Posterior vena cava (tissue), 2 donors: ENCODE measurements around the gene IDH3A. TPM values are rescaled to one million over a fixed set of nuclear protein-coding genes. Genes with fewer than 3 reads are reported as not detected.

ENCODE experiments used
- DNase-seq: peaks from one replicate; pipeline ENCODE4 v3.0.0-alpha.2; 2020; ENCODE audit warnings: low spot score
- intact Hi-C, 2 donors: fragments of 100-400 bp; cut with DNase I; formaldehyde crosslinking; loops; one replicate each; pipeline versions ENCODE4 v1.14.1 to v1.14.2; 2022 to 2023
- long read RNA-seq, 2 donors: library from polyadenylated mRNA; unstranded; transcript quantifications; one replicate each; pipeline ENCODE4 v2.0.0, GENCODE V29; 2020 to 2021
- total RNA-seq, 2 donors: library from RNA; stranded (reverse); fragmentation: NEBNext Ultra II Directional; extraction: Animal tissue kit (Norgen Biotek cat#: 25700); gene quantifications; one replicate each; pipeline ENCODE4 v1.2.1, GENCODE V29; 2021
- donor health status: DM: yes; HTN: yes; CAD: no.
- donor health status: DM: yes; HTN: yes; CAD: no.

IDH3A gene
- total RNA-seq: 10 to 100 TPM; 84.2 to 90.6 TPM
- long read RNA-seq, donor 1, full-length matches to known transcripts: 20 of 26 reads
- long read RNA-seq, donor 1, partial matches to known transcripts: 0 of 26 reads
- long read RNA-seq, donor 1, other reads (novel, unspliced or antisense): 6 of 26 reads
- long read RNA-seq, donor 2, full-length matches to known transcripts: 119 of 167 reads
- long read RNA-seq, donor 2, partial matches to known transcripts: 10 of 167 reads
- long read RNA-seq, donor 2, other reads (novel, unspliced or antisense): 38 of 167 reads

- peak; percentile 100 for DNase-seq
Observed at GRCh38 chr15:78149068-78149804, at the start of gene IDH3A. TSS of gene IDH3A (plus strand) at chr15:78149362. CDS start at chr15:78149404, 42 bp downstream.

DNA sequence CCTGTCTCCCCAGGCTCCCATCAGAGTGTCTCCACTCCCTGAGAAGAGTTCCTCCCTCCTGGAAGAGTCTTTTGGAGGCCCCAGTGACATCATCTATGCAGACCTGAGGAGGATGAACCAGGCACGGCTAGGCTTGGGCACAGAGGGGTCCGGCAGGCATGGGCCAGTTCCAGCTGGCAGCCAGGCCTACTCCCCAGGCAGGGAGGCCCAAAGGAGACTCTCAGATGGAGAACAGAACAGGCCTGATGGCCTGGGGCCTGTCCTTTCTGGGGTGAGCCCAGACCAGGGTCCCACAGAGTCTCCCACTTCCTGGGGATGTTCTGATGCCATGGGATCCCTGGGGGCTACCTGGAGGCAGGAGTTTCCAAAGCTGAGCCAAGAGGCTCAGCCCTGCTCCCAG is 48.3 kb upstream of the IDH3A start:
- intact Hi-C loops: no loop called here
- no peak for DNase-seq

More at GRCh38 chr15:78149068-78149804, at the start of gene IDH3A:
- intact Hi-C loops: no loop called here

DNA sequence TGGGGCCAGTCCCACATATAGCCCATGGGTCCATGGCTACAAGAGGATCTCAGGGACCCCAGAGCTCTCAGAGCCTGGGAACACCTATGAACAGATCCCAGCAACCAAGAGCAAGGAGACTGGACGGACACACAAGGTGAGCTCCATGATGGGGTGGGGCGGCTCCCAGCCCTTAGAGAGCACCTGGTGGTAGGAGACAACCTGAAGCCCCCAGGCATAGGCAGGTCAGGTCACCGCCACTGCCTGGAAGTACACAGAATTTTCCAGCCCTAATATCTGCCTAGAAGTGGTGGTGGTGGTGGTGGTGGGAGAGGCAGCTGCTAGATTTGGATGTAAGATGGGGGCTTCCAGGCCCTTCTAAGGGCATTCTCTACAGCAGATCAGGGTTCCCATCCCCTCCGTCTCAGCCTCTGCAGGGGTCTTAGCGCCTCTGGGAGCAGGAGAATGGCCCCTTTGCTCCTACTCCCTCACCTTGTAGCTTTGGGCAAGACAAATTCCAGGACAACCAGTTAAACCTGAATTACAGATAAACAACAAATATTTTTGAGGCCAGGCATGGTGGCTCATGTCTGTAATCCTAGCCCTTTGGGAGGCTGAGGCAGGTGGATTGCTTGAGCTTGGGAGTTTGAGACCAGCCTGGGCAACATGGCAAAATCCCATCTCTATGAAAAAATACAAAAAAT is 47.6 kb upstream of the IDH3A start:
- intact Hi-C loops: no loop called here
- no peak for DNase-seq

DNA sequence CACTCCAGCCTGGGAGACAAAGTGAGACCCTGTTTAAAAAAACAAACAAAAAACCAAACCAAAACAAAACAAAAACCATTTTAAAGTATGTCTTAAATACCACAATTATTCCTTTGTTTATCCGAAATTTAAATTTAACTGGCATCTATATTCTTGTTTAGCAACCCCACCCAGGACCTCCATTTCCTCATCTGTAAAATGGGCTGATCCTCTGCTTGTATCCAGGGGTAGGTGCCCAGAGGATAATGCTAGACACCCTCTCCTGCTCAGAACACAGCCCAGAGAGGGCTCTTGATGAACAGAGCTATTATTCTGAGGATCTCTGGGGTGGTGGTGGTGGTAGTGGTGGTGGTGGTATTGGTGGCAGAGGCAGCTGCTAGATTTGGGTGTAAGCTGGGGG is 47.0 kb upstream of the IDH3A start:
- no peak for DNase-seq
- intact Hi-C loops: no loop called here

- DNase-seq: no peak
- intact Hi-C loops: no loop called here
Observed at GRCh38 chr15:78102741-78103140, 46.4 kb upstream of the IDH3A start.

DNA sequence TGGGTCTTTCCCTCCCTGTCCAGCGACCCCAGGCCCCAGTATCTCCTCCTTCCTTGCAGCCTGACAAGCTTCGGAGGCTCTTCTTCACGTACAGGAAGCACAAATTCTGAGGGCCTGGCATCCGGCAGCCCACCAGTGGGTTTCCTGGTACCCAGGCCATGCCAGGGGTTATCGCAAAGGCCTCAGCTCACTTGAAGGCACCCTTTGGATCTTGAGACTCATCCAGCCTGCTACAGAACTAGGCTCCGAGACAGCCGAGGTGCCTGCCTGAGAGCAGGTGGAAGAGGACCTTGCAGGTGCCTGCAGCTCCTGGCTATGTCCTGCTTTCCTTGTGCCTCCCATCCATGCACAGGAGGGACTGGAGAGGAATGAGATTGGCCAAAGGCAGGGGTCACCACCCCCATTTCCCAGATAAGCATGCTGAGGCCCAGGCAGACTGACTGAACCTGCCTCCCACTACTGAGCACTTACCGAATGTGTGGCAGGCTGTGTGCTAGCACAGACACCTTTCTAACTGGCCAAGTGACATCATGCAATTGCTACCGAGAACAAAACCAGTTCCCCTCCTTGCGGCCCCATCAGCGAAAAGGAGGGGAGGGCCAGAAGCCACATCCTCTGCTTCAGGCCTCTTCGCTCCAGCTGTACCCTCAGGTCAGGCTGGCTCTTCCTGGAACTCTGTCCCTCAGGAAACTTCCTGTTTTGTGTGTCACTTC is 45.6 kb upstream of the IDH3A start:
- DNase-seq: no peak
- intact Hi-C loops: no loop called here

DNA sequence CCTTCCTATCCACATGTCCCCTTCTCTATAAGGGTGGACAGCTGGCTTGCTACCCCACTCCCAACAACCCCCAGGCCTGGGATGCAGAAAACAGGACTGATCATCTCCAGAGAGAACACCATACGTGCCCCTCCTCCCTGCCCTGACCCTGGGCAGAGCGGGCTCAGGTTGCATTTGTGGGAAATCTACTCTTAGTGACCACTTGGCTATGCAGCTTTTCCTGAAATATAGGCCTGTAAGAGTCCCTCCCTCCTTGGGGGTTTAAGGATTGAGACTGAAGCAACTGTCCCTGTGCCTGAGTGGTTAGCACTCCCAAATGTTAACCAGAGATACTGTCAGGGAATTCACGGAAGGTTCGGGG is 45.1 kb upstream of the IDH3A start:
- intact Hi-C loops: no loop called here
- no peak for DNase-seq

DNA sequence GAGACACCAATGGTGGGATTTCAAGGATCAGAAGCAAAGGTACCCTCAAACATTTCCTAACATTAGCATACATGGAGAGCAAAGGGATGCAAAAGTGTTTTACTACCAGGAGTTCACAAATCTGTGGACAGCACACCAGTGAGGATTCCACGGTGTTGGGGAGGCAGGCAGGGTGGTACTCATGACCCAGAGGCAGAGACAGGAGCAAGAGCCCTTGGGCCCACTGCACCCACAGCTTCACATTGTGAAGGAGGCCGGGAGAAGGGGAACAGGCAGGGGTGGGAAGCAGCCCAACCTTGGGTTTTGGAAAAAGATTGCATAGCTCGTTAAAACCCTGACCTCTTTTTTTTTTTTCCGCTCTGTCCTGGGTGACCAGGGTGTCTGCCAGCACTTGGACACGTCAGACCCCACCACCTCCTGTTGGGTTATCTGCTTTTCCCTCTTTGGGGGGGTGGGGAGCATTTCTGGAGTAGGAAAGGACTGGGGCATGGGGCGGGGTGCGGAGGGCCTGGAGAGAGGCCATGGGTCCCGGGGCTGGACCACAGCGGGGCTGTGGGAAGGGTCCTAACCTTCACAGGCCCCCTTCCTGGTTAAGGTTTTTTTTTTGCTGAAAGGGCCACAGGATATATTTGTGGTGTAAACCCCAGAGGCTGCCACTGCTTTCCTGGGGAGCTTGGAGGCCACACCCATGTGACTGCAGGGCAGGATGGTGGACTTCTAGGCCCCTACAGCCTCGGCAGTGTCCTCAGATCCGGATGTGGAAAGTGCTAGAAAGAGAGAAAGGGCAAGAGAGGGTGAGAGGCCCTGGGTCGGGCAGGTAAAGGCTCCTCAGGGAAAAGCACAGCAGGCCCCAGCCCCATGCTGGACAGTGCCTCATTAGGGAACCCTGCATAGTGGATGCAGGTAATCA is 44.3 kb upstream of the IDH3A start:
- no peak for DNase-seq
- intact Hi-C loops: no loop called here

DNA sequence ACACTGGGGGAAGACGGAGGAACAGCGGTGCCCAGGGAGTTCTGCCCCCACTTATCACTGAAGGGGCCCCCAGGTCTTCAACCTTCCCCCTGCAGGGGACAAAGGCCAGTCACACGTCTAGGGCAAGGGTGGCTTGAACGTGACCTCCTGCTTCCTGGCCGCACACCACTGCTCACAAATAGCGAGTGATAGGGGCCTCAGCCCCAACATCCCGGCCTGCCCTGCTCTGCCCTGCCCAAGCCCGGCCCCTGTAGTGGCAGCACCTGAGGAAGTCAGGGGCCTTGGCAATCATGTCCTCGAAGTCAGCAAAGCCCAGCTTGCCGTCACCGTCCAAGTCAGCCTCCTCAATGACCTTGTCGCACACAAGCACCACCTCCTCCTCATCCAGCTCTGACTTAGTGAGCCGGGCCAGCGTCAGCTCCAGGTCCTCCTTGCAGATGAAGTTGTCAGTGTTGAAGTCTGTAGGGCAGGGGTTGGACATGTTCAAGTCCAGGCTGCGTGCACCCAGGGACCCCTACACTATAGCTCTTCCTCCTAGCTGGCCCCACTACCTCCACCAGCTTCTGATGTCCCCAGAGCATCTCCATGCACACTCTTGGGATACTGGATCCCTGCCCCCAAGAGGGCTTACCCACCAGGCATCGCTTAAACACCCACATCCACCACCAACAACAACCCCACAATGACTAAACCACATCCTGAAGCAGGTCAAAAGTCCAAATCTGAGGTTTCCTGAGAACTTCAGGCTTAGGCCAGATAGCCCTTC is 43.5 kb upstream of the IDH3A start:
- intact Hi-C loops: loop anchor here in 1 of 2 donors (2.0 kb wide), 1 partner anchor 139 kb away; no protein-coding TSS in a partner anchor
- no peak for DNase-seq

- intact Hi-C loops: loop anchor here in 1 of 2 donors (2.0 kb wide), 1 partner anchor 141 kb away; no protein-coding TSS in a partner anchor
- DNase-seq: no peak
Observed at GRCh38 chr15:78107471-78107870, 41.7 kb upstream of the IDH3A start.

DNA sequence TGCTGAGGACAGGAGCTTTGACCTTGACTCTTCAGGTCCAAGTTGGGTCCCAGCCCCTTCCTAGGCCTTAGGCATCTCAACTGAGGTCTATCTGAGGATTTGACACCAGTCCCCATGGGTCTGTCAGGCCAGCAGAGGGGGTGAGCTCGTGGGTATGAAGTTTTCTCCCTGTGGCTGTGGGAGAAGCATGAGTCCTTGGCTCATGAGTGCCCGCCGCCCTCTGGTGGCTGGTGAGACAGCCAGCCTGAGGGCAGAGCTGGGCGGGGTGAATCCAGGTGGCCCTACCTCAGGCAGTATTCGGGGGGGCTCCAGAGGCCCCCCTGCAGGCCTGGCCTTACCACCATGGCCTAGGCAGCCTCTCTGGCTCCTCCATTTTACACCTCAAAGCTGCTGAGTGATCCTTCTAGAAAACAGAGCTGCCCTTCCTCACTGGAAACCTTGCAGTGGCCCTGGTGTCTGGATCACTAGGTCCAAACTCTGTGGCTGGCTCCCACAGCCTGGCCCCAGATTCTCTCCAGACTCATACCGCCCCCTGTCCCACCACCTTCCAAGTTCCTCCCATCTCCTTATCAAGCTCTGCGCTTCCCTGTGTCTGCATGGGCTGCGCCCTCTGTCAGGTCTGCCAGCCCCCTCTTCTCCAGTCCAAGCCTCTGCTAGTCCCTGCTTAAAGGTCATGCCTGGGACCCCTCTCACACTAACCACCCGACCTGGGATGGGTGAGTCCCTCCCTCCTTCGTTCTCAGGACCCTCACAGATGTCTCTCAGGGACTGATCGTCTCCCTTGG is 40.7 kb upstream of the IDH3A start:
- DNase-seq: peak; percentile 95
- intact Hi-C loops: loop anchor here in 1 of 2 donors (2.0 kb wide), 1 partner anchor 142 kb away; no protein-coding TSS in a partner anchor

GRCh38 chr15:78109156-78109555 is 40.0 kb upstream of the IDH3A start:
- intact Hi-C loops: loop anchor here in 1 of 2 donors (2.0 kb wide), 1 partner anchor 142 kb away; no protein-coding TSS in a partner anchor
- no peak for DNase-seq

GRCh38 chr15:78110096-78110495 is 39.1 kb upstream of the IDH3A start:
- intact Hi-C loops: loop anchor here in 1 of 2 donors (5.0 kb wide), 1 partner anchor 132 kb away; no protein-coding TSS in a partner anchor
- no peak for DNase-seq

DNA sequence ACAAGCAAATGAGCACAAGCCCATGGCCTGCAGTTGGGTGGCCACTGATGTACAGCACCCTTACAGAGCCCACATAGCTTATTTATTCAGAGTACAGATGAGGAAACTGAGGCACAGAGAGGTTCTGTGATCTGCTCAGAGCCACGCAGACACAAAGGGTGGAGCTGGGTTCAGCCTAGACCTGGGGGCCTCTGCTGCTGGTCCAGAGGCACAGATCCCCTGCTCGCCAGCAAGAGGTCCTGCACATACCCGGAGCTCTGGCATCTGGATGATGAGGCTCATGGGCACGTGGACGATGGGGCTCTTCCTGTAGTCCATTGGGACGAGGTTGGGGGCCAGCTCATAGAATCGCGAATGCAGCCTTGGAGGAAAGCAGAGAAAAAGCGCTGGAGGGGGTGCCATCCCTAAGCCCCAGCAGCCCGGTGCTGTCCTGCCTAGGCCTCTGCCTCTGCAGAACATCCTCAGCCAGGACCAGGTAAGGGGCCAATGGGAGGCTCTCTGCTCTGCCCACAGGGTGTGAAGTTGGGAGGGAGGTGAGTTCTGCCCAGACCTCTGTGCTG is 38.2 kb upstream of the IDH3A start:
- DNase-seq: no peak
- intact Hi-C loops: loop anchor here in 1 of 2 donors (5.0 kb wide), 1 partner anchor 131 kb away; no protein-coding TSS in a partner anchor

DNA sequence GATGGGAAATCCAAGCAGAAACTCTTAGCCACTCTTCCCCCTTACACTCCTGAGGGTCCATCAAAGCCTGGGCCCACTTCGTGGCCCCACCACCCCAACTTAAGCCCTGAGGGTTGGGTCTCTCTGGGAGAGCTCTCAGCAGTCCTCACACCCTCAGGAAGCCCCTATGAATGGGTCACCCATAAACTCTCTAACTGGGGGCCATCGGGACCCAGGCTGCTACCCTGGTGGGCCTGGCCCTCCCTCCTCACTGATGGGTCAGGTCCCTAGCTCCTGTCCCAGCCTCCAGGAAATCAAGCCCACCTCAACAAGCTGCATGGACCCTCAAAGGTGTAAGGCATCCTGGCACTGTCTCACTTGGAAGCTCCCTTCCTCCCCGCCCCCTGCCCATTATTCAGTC is 37.4 kb upstream of the IDH3A start:
- intact Hi-C loops: loop anchor here in 1 of 2 donors (5.0 kb wide), 1 partner anchor 131 kb away; no protein-coding TSS in a partner anchor
- DNase-seq: no peak

GRCh38 chr15:78112551-78112950 is 36.6 kb upstream of the IDH3A start:
- intact Hi-C loops: loop anchor here in 1 of 2 donors (5.0 kb wide), 1 partner anchor 130 kb away; no protein-coding TSS in a partner anchor
- DNase-seq: no peak
